ENCODE results near the gene XYLT1. TPM values are rescaled to one million over a fixed set of nuclear protein-coding genes. Genes with fewer than 3 reads are reported as not detected.

The XYLT1 gene
- total and polyA plus RNA-seq, 2 of the 8 experiments (the other 6 are each of a cell fraction or from before 2014, with no cell fraction given) = 6.6 to 25.4 TPM

- no peak for TF ChIP-seq CHD7 (IDR thresholded peaks at IDR 0.05; ENCODE audit: insufficient replicate concordance, low read length)
- no peak for TF ChIP-seq EGR1 (IDR thresholded peaks at IDR 0.05; ENCODE audit: borderline replicate concordance, low read depth, low read length)
- no peak for TF ChIP-seq EZH2 (IDR thresholded peaks at IDR 0.05; ENCODE audit: low read depth, low read length, severe bottlenecking)
- no peak for TF ChIP-seq KDM5A (IDR thresholded peaks at IDR 0.05; ENCODE audit: low read length)
- TF ChIP-seq GABPA (IDR thresholded peaks at IDR 0.05; ENCODE audit: borderline replicate concordance, insufficient read depth, low read length) = no peak
- no peak for TF ChIP-seq BCL11A (IDR thresholded peaks at IDR 0.05; ENCODE audit: low read depth in 2 of 2, low read length in 2 of 2)
- no peak for TF ChIP-seq MAFK (IDR thresholded peaks at IDR 0.05; ENCODE audit: low read depth, low read length)
- no peak for TF ChIP-seq CHD2 (IDR thresholded peaks at IDR 0.05; ENCODE audit: low read length)
- no peak for TF ChIP-seq RXRA (IDR thresholded peaks at IDR 0.05; ENCODE audit: insufficient read depth, low read depth, low read length)
Observed at GRCh38 chr16:17289674-17290635, 180.8 kb downstream of the XYLT1 start (continued).

Data from H1 (cell line).